ENCODE data around the gene GPRC5A.

- TF ChIP-seq, protein P1, sequence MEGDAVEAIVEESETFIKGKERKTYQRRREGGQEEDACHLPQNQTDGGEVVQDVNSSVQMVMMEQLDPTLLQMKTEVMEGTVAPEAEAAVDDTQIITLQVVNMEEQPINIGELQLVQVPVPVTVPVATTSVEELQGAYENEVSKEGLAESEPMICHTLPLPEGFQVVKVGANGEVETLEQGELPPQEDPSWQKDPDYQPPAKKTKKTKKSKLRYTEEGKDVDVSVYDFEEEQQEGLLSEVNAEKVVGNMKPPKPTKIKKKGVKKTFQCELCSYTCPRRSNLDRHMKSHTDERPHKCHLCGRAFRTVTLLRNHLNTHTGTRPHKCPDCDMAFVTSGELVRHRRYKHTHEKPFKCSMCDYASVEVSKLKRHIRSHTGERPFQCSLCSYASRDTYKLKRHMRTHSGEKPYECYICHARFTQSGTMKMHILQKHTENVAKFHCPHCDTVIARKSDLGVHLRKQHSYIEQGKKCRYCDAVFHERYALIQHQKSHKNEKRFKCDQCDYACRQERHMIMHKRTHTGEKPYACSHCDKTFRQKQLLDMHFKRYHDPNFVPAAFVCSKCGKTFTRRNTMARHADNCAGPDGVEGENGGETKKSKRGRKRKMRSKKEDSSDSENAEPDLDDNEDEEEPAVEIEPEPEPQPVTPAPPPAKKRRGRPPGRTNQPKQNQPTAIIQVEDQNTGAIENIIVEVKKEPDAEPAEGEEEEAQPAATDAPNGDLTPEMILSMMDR (IDR thresholded peaks at IDR 0.05; ENCODE audit: low read length), result no peak
- TF ChIP-seq EZH2phosphoT487 (IDR thresholded peaks at IDR 0.05; ENCODE audit: low read length) (no peak), EZH2 (optimal IDR thresholded peaks at IDR 0.05; ENCODE audit: low read depth, low read length) (no peak)
Measured at GRCh38 chr12:12900786-12901157, 9.4 kb downstream of the GPRC5A start.

All from MM.1S (cell line).